ENCODE data around the gene VSTM4. TPM values are rescaled to one million over a fixed set of nuclear protein-coding genes. Genes with fewer than 3 reads are reported as not detected.

VSTM4 gene
- total and polyA plus RNA-seq, 2 experiments from 2014 or later: 0.21 to 0.66 TPM

- no peaks in the 10 kb centered on the region for H3F3A ChIP-seq (replicated peaks; ENCODE audit: low read depth)
- Mint-ChIP-seq H3K4me1 (no peaks in the 10 kb centered on the region), H3K36me3 (ENCODE audit: low read depth) (peaks cover 4% of the 10 kb centered on the region; the same call in 1 of the 3 replicates), H3K4me3 (no peak overlapping the region), H3K27ac (no peak overlapping the region), H3K27me3 (ENCODE audit: insufficient read depth, low read depth, poor library complexity) (peaks cover 5% of the 10 kb centered on the region), H3K9me3 (peaks cover 7% of the 10 kb centered on the region; the same call in 1 of the 3 replicates)
- no peak for ATAC-seq
- no peaks in the 10 kb centered on the region for H4K20me1 ChIP-seq (replicated peaks; ENCODE audit: insufficient read depth)
- H2AFZ ChIP-seq: no peak overlapping the region
- no peak overlapping the region for H3K27ac ChIP-seq (ENCODE audit: low read depth)
- H3K36me3 ChIP-seq (ENCODE audit: insufficient read depth): no peaks in the 10 kb centered on the region
- H3K79me2 ChIP-seq (replicated peaks; ENCODE audit: insufficient read depth): no peaks in the 10 kb centered on the region
- no peaks in the 10 kb centered on the region for H3K27me3 ChIP-seq (ENCODE audit: insufficient read depth)
- TF ChIP-seq, protein P1, sequence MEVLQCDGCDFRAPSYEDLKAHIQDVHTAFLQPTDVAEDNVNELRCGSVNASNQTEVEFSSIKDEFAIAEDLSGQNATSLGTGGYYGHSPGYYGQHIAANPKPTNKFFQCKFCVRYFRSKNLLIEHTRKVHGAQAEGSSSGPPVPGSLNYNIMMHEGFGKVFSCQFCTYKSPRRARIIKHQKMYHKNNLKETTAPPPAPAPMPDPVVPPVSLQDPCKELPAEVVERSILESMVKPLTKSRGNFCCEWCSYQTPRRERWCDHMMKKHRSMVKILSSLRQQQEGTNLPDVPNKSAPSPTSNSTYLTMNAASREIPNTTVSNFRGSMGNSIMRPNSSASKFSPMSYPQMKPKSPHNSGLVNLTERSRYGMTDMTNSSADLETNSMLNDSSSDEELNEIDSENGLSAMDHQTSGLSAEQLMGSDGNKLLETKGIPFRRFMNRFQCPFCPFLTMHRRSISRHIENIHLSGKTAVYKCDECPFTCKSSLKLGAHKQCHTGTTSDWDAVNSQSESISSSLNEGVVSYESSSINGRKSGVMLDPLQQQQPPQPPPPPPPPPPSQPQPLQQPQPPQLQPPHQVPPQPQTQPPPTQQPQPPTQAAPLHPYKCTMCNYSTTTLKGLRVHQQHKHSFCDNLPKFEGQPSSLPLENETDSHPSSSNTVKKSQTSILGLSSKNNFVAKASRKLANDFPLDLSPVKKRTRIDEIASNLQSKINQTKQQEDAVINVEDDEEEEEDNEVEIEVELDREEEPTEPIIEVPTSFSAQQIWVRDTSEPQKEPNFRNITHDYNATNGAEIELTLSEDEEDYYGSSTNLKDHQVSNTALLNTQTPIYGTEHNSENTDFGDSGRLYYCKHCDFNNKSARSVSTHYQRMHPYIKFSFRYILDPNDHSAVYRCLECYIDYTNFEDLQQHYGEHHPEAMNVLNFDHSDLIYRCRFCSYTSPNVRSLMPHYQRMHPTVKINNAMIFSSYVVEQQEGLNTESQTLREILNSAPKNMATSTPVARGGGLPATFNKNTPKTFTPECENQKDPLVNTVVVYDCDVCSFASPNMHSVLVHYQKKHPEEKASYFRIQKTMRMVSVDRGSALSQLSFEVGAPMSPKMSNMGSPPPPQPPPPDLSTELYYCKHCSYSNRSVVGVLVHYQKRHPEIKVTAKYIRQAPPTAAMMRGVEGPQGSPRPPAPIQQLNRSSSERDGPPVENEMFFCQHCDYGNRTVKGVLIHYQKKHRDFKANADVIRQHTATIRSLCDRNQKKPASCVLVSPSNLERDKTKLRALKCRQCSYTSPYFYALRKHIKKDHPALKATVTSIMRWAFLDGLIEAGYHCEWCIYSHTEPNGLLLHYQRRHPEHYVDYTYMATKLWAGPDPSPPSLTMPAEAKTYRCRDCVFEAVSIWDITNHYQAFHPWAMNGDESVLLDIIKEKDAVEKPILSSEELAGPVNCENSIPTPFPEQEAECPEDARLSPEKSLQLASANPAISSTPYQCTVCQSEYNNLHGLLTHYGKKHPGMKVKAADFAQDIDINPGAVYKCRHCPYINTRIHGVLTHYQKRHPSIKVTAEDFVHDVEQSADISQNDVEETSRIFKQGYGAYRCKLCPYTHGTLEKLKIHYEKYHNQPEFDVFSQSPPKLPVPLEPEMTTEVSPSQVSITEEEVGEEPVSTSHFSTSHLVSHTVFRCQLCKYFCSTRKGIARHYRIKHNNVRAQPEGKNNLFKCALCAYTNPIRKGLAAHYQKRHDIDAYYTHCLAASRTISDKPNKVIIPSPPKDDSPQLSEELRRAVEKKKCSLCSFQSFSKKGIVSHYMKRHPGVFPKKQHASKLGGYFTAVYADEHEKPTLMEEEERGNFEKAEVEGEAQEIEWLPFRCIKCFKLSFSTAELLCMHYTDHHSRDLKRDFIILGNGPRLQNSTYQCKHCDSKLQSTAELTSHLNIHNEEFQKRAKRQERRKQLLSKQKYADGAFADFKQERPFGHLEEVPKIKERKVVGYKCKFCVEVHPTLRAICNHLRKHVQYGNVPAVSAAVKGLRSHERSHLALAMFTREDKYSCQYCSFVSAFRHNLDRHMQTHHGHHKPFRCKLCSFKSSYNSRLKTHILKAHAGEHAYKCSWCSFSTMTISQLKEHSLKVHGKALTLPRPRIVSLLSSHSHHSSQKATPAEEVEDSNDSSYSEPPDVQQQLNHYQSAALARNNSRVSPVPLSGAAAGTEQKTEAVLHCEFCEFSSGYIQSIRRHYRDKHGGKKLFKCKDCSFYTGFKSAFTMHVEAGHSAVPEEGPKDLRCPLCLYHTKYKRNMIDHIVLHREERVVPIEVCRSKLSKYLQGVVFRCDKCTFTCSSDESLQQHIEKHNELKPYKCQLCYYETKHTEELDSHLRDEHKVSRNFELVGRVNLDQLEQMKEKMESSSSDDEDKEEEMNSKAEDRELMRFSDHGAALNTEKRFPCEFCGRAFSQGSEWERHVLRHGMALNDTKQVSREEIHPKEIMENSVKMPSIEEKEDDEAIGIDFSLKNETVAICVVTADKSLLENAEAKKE (CRISPR knock-in tag; IDR thresholded peaks at IDR 0.05): no peak
- TF ChIP-seq STAT1 (IDR thresholded peaks at IDR 0.05; ENCODE audit: unreplicated experiment) (no peak), ETS1 (IDR thresholded peaks at IDR 0.05) (no peak), CREB1 (CRISPR knock-in tag; IDR thresholded peaks at IDR 0.05; ENCODE audit: low read depth) (no peak), NANOG (IDR thresholded peaks at IDR 0.05; ENCODE audit: borderline replicate concordance) (no peak), CTCF (conservative IDR thresholded peaks at IDR 0.05; ENCODE audit: low read depth in 2 of 2) (no peak), ZNF331 (CRISPR knock-in tag; IDR thresholded peaks at IDR 0.05; ENCODE audit: low read depth) (no peak), REST (IDR thresholded peaks at IDR 0.05; ENCODE audit: unreplicated experiment) (no peak), ZNF114 (CRISPR knock-in tag; IDR thresholded peaks at IDR 0.05) (no peak), POLR2AphosphoS5 (IDR thresholded peaks at IDR 0.05; ENCODE audit: low read depth) (no peak), EZH2 (IDR thresholded peaks at IDR 0.05; ENCODE audit: low read depth, unreplicated experiment) (no peak)
- DNase-seq (ENCODE audit: low spot score): no peak
- H3K4me3 ChIP-seq: no peak overlapping the region
- no peak overlapping the region for H3K4me2 ChIP-seq
- H3K4me1 ChIP-seq (ENCODE audit: insufficient read depth): no peaks in the 10 kb centered on the region
- peaks cover 5% of the 10 kb centered on the region; the same call in 1 of the 2 replicates for H3K9me2 ChIP-seq (ENCODE audit: insufficient read depth)
Observed at GRCh38 chr10:49068209-49068608, 47.1 kb downstream of the VSTM4 start.

All from GM23338 (cell line).